K562 (cell line): ENCODE results near the gene LONP1. TPM values are rescaled to one million over a fixed set of nuclear protein-coding genes. Genes with fewer than 3 reads are reported as not detected.

Source experiments
- ATAC-seq: fragments of 200-7000 bp; cut with Tn5 transposase; 3 replicates; pipeline ENCODE4 v1.9.1; 2020; ENCODE audit warnings: moderate library complexity
- BruUV-seq: library from RNA; stranded (reverse); fragments of 400-500 nt; replicated peaks from 2 replicates; lab custom pipeline; 2021; lab: Mats Ljungman, UMichigan
- CTCF ChIA-PET: fragments of 300-600 bp; formaldehyde crosslinking; extraction: SDS; loops from one replicate; lab custom pipeline; 2021; ENCODE audit warnings: low intra/inter-chr PET ratio; lab: Yijun Ruan, JAX
- POLR2A ChIA-PET: fragments of 300-600, 350-650 bp; sonication (Branson Sonifier 250); formaldehyde crosslinking; extraction: SDS; loops from one replicate; lab custom pipeline; 2021; ENCODE audit warnings: antibody characterized with exemption, inconsistent platforms; lab: Yijun Ruan, JAX
- DNase-seq, 4 experiments: peaks; one replicate each; pipeline versions ENCODE4 v3.0.0 to v3.0.0-alpha.2; 2011 to 2018; ENCODE audit warnings: low spot score in 3 of 4, mixed read lengths in 3 of 4; ENCODE audit errors: extremely low read depth in 1 of 4
- FAIRE-seq: peaks from 2 replicates; lab custom pipeline; 2011; peaks lifted over from hg19 to GRCh38; lab: Jason Lieb, UNC
- H2AFZ ChIP-seq: 2 replicates; pipeline ENCODE4 v1.6.0; 2011; ENCODE audit warnings: low read depth, low read length, control low read depth, inconsistent platforms
- H3K27ac ChIP-seq: fragments of 200-600 bp; 3 replicates; pipeline ENCODE4 v1.8.0; 2011; ENCODE audit warnings: low read depth, mild to moderate bottlenecking, control low read depth, inconsistent platforms, low read length, moderate library complexity, mixed read lengths; ENCODE audit errors: extremely low read depth
- H3K27me3 ChIP-seq, 2 experiments: fragments of 300-600 bp in 1 of 2; 2 replicates in 1 of 2; 3 replicates in 1 of 2; pipeline versions ENCODE4 v1.6.0 to v1.8.0; 2011; ENCODE audit warnings: inconsistent platforms in 2 of 2, low read length in 2 of 2, mild to moderate bottlenecking in 1 of 2, mixed read lengths in 1 of 2, moderate library complexity in 1 of 2; ENCODE audit not compliant: control insufficient read depth in 2 of 2, insufficient read depth in 2 of 2
- H3K36me3 ChIP-seq: fragments of 300-600 bp; 3 replicates; pipeline ENCODE4 v1.8.0; 2011; ENCODE audit warnings: mild to moderate bottlenecking, low read length, inconsistent platforms; ENCODE audit not compliant: control insufficient read depth, insufficient read depth
- H3K4me1 ChIP-seq, 2 experiments: fragments of 200-600 bp in 1 of 2; replicated peaks in 1 of 2; 2 replicates in 1 of 2; 3 replicates in 1 of 2; pipeline versions ENCODE4 v1.5.1 to v1.8.0; 2011; ENCODE audit warnings: inconsistent platforms in 2 of 2, low read length in 2 of 2, mild to moderate bottlenecking in 1 of 2, mixed read lengths in 1 of 2, moderate library complexity in 1 of 2; ENCODE audit not compliant: control insufficient read depth in 2 of 2, insufficient read depth in 2 of 2
- H3K4me2 ChIP-seq: 2 replicates; pipeline ENCODE4 v1.6.1; 2011; ENCODE audit warnings: low read length, control low read depth, inconsistent platforms, mixed read lengths; ENCODE audit not compliant: insufficient read depth
- H3K4me3 ChIP-seq: fragments of 200-600 bp; sonication (generic), shearing (Covaris generic); 2 replicates; pipeline ENCODE4 v1.5.1; 2016; ENCODE audit warnings: control low read depth, inconsistent platforms
- H3K79me2 ChIP-seq: fragments of 200-600 bp; 3 replicates; pipeline ENCODE4 v1.8.0; 2011; ENCODE audit warnings: low read length, inconsistent platforms; ENCODE audit not compliant: control insufficient read depth, insufficient read depth
- H3K9ac ChIP-seq, 2 experiments: 2 replicates each; pipeline versions ENCODE4 v1.6.0 to v1.6.1; 2011; ENCODE audit warnings: low read depth in 2 of 2, low read length in 2 of 2, control low read depth in 1 of 2, inconsistent platforms in 1 of 2, mild to moderate bottlenecking in 1 of 2, mixed read lengths in 1 of 2; ENCODE audit not compliant: insufficient read depth in 1 of 2
- H3K9me1 ChIP-seq: one replicate; pipeline ENCODE4 v1.6.0; 2011; ENCODE audit warnings: inconsistent platforms, mild to moderate bottlenecking, low read length, moderate library complexity; ENCODE audit not compliant: control insufficient read depth, insufficient read depth
- H3K9me3 ChIP-seq: replicated peaks from 2 replicates; pipeline ENCODE4 v1.5.1; 2011; ENCODE audit warnings: low read depth, low read length, inconsistent platforms; ENCODE audit not compliant: control insufficient read depth, insufficient read depth
- H4K20me1 ChIP-seq: replicated peaks from 2 replicates; pipeline ENCODE4 v1.6.1; 2011; ENCODE audit warnings: low read length, inconsistent platforms, mixed read lengths; ENCODE audit not compliant: control insufficient read depth, insufficient read depth
- ATF7 ChIP-seq: fragments of 450-650 bp; IDR thresholded peaks from 2 replicates; pipeline ENCODE4 v1.7.1; 2014; ENCODE audit warnings: mild to moderate bottlenecking, moderate library complexity
- EGR1 ChIP-seq: fragments of 450-650 bp; conservative IDR thresholded peaks from 2 replicates; pipeline ENCODE4 v1.6.1; 2017; ENCODE audit warnings: mild to moderate bottlenecking
- EHMT2 ChIP-seq: fragments of 450-650 bp; IDR thresholded peaks from 2 replicates; pipeline ENCODE4 v1.6.1; 2018; ENCODE audit warnings: antibody characterized with exemption
- ESRRA ChIP-seq: fragments of 450-650 bp; IDR thresholded peaks from 2 replicates; pipeline ENCODE4 v1.6.1; 2014; ENCODE audit warnings: low read depth, mild to moderate bottlenecking, moderate library complexity, borderline replicate concordance
- FOXA1 ChIP-seq: fragments of 450-650 bp; IDR thresholded peaks from 2 replicates; pipeline ENCODE4 v1.6.1; 2016; ENCODE audit warnings: mild to moderate bottlenecking, borderline replicate concordance
- FOXJ3 ChIP-seq: sonication (generic); formaldehyde crosslinking; IDR thresholded peaks from 2 replicates; pipeline ENCODE4 v1.4.0; 2020; ENCODE audit warnings: mild to moderate bottlenecking, missing genetic modification reagents
- FOXO4 ChIP-seq: fragments of 450-650 bp; formaldehyde crosslinking; IDR thresholded peaks from 2 replicates; pipeline ENCODE4 v1.4.0; 2020; ENCODE audit warnings: mild to moderate bottlenecking, moderate library complexity
- HCFC1 ChIP-seq: IDR thresholded peaks from 2 replicates; pipeline ENCODE4 v1.6.1; 2012; ENCODE audit warnings: low read depth, low read length, improper control_type of control experiment
- HDAC1 ChIP-seq, 2 experiments: fragments of 450-650 bp; IDR thresholded peaks; 2 replicates each; pipeline ENCODE4 v1.6.1; 2016 to 2017; ENCODE audit warnings: inconsistent platforms in 1 of 2, mild to moderate bottlenecking in 1 of 2, moderate library complexity in 1 of 2
- HNRNPH1 ChIP-seq: fragments of 200-400 bp; formaldehyde crosslinking; optimal IDR thresholded peaks from 2 replicates; pipeline ENCODE3; 2017; ENCODE audit warnings: low read depth, mild to moderate bottlenecking, low read length, moderate library complexity
- KLF1 ChIP-seq: fragments of 450-650 bp; IDR thresholded peaks from 2 replicates; pipeline ENCODE4 v1.6.1; 2016; ENCODE audit warnings: missing genetic modification characterization, missing compliant biosample characterization
- MYC ChIP-seq, 2 experiments: fragments of 250-450 bp in 1 of 2; sonication (Bioruptor Pico) in 1 of 2; IDR thresholded peaks; 2 replicates each; pipeline versions ENCODE4 v1.5.1 to v1.6.1; 2012 to 2021; ENCODE audit warnings: low read depth in 2 of 2, borderline replicate concordance in 1 of 2, improper control_type of control experiment in 1 of 2, low read length in 1 of 2, mild to moderate bottlenecking in 1 of 2, moderate library complexity in 1 of 2
- NR1H2 ChIP-seq: sonication (generic); formaldehyde crosslinking; IDR thresholded peaks from 2 replicates; pipeline ENCODE4 v1.4.0; 2020; ENCODE audit warnings: mild to moderate bottlenecking, missing genetic modification reagents
- SAP30 ChIP-seq: fragments of 200-600 bp; sonication (generic); IDR thresholded peaks from 2 replicates; pipeline ENCODE4 v1.6.1; 2012; ENCODE audit warnings: borderline replicate concordance, low read depth, mild to moderate bottlenecking, moderate library complexity, low read length, control low read depth, inconsistent platforms; ENCODE audit not compliant: insufficient read depth, poor library complexity, severe bottlenecking
- TAF7 ChIP-seq: fragments of 450-650 bp; IDR thresholded peaks from 2 replicates; pipeline ENCODE4 v1.6.1; 2016; ENCODE audit warnings: missing genetic modification characterization, missing compliant biosample characterization
- ZNF431 ChIP-seq: sonication (generic); formaldehyde crosslinking; IDR thresholded peaks from 2 replicates; pipeline ENCODE4 v1.8.0; 2022; ENCODE audit warnings: mild to moderate bottlenecking, missing genetic modification reagents
- ZNF551 ChIP-seq: fragments of 250-450 bp; sonication (Bioruptor Pico); IDR thresholded peaks from 2 replicates; pipeline ENCODE4 v1.5.0; 2021; ENCODE audit warnings: mild to moderate bottlenecking, moderate library complexity
- ZNF75A ChIP-seq: fragments of 450-650 bp; formaldehyde crosslinking; IDR thresholded peaks from 2 replicates; pipeline ENCODE4 v1.4.0; 2020; ENCODE audit warnings: mild to moderate bottlenecking
- WGBS: fragments of 100-300 bp; shearing (Covaris generic); methylation state at CpG from one replicate; pipeline ENCODE4 v1.1.6; 2016; ENCODE audit warnings: low coverage, mixed read lengths; ENCODE audit not compliant: insufficient coverage; ENCODE audit errors: missing lambda C conversion rate; 5-methylcytosine and 5-hydroxymethylcytosine counted together
- in situ Hi-C: fragments of 300-500 bp; cut with MboI; formaldehyde crosslinking; loops from 4 replicates; pipeline ENCODE4 v1.15.0; 2018; ENCODE audit warnings: inconsistent platforms, mixed read lengths
- intact Hi-C: fragments of 100-400 bp; cut with micrococcal nuclease; formaldehyde crosslinking; loops from 2 replicates; pipeline ENCODE4 v1.14.2; 2022
- polyA plus RNA-seq, 8 experiments: library from polyadenylated mRNA; depleted of rRNA in 4 of 8; stranded (reverse) in 5 of 8; unstranded in 3 of 8; fragments of >200 nt; fragmentation: Nextera tagmentation in 2 of 8; fragmentation: Illumina TruSeq in 1 of 8; extraction: Ambion mirVana in 2 of 8; extraction: Trizol in 1 of 8; gene quantifications; 2 replicates each; pipeline versions ENCODE4 v1.2.1 to v1.2.3, GENCODE V29; 2011 to 2014; ENCODE audit warnings: inconsistent platforms in 1 of 8, missing spikeins in 1 of 8
- total RNA-seq, 7 experiments: library from RNA; depleted of rRNA in 6 of 7; stranded (reverse); fragments of >200 nt in 6 of 7; fragmentation: Illumina TruSeq in 2 of 7; extraction: Trizol in 2 of 7; gene quantifications; 2 replicates each; pipeline versions ENCODE4 v1.2.1 to v1.2.3, GENCODE V29; 2011 to 2021; ENCODE audit warnings: low replicate concordance in 1 of 7
- TF ChIP-seq, protein P1 (sequence below): fragments of 250-450 bp; sonication (Bioruptor Pico); IDR thresholded peaks from 2 replicates; pipeline ENCODE4 v1.8.0; 2021; ENCODE audit warnings: moderate library complexity, mild to moderate bottlenecking, inconsistent platforms
- TF ChIP-seq, protein P2 (sequence below): fragments of 250-450 bp; sonication (Bioruptor Pico); IDR thresholded peaks from 2 replicates; pipeline ENCODE4 v1.5.0; 2022; ENCODE audit warnings: mild to moderate bottlenecking

LONP1 gene
- total and polyA plus RNA-seq, 9 of the 15 experiments (the other 6 are each of a cell fraction or from before 2014, with no cell fraction given) = 1.1 to 238 (median 84.5) TPM

GRCh38 chr19:5680084-5680436, 39.9 kb downstream of the LONP1 start:
- Histone ChIP-seq H3K79me2 (peaks cover 12% of the 10 kb centered on the region), H4K20me1 (peaks cover 6% of the 10 kb centered on the region; the same call in 1 of the 2 replicates), H3K27me3 (no peaks in the 10 kb centered on the region), H3K9ac (peak overlapping the region; percentile 93 to 100), H2AFZ (peak overlapping the region; percentile 100), H3K4me2 (peak overlapping the region; percentile 99), H3K9me3 (no peaks in the 10 kb centered on the region), H3K9me1 (no peaks in the 10 kb centered on the region), H3K27ac (peak overlapping the region; percentile 86), H3K36me3 (peaks cover 17% of the 10 kb centered on the region; the same call in 2 of the 3 replicates), H3K4me1 (peaks cover 29 to 73% of the 10 kb centered on the region in 2 experiments), H3K4me3 (peak overlapping the region; percentile 94)
- POLR2A ChIA-PET = interaction anchor here (1.0 to 1.7 kb wide), 4 partner anchors 11 to 68 kb away, joined by 3 to 7 read pairs (median 4); partner anchors contain the start of genes SAFB and SAFB2
- TSS peak; percentile 85 for BruUV-seq
- CTCF ChIA-PET = interaction anchor here (0.6 kb wide), 1 partner anchor 600 kb away, joined by 4 read pairs; no protein-coding TSS in a partner anchor
- FAIRE-seq (no peak), DNase-seq (no peak), ATAC-seq (peak; percentile 8)
- intact Hi-C loops (loop anchor here (10.0 kb wide), 1 partner anchor 55 kb away; the partner anchor contains the start of genes SAFB and SAFB2), in situ Hi-C loops (no loop called here)
- WGBS = under 1% methylated on average over 15 of the region's 23 CpGs
- TF ChIP-seq ZNF431 (CRISPR knock-in tag) (peak; percentile 6; the same call in 1 of the 2 replicates), FOXJ3 (no peak), ATF7 (no peak), TAF7 (peak; percentile 63), FOXA1 (no peak), KLF1 (tag) (peak; percentile 79; the same call in 1 of the 2 replicates), HDAC1 (IDR thresholded peaks at IDR 0.05) (peak in 1 of 2 experiments; percentile 94; a peak in 1 of 4 replicates), EHMT2 (no peak), EGR1 (peak; percentile 21; the same call in 1 of the 2 replicates), HNRNPH1 (no peak), FOXO4 (CRISPR knock-in tag) (0 out of 2 replicates have a peak, but pooled peaks have one; percentile 56), NR1H2 (CRISPR knock-in tag) (peak; percentile 77; the same call in 1 of the 2 replicates), ZNF75A (CRISPR knock-in tag) (0 out of 2 replicates have a peak, but pooled peaks have one; percentile 13), ZNF551 (CRISPR knock-in tag) (no peak), ESRRA (no peak), SAP30 (peak; percentile 76), MYC (IDR thresholded peaks at IDR 0.05; ENCODE audit: low read depth, low read length) (no peak), MYC (CRISPR knock-in tag; IDR thresholded peaks at IDR 0.05; ENCODE audit: borderline replicate concordance, low read depth) (peak; percentile 68; the same call in 1 of the 2 replicates), HCFC1 (no peak)
- TF ChIP-seq, protein P1, sequence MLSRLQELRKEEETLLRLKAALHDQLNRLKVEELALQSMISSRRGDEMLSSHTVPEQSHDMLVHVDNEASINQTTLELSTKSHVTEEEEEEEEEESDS (CRISPR knock-in tag) = no peak
- TF ChIP-seq, protein P2, sequence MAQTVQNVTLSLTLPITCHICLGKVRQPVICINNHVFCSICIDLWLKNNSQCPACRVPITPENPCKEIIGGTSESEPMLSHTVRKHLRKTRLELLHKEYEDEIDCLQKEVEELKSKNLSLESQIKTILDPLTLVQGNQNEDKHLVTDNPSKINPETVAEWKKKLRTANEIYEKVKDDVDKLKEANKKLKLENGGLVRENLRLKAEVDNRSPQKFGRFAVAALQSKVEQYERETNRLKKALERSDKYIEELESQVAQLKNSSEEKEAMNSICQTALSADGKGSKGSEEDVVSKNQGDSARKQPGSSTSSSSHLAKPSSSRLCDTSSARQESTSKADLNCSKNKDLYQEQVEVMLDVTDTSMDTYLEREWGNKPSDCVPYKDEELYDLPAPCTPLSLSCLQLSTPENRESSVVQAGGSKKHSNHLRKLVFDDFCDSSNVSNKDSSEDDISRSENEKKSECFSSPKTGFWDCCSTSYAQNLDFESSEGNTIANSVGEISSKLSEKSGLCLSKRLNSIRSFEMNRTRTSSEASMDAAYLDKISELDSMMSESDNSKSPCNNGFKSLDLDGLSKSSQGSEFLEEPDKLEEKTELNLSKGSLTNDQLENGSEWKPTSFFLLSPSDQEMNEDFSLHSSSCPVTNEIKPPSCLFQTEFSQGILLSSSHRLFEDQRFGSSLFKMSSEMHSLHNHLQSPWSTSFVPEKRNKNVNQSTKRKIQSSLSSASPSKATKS (CRISPR knock-in tag) = no peak
